HG03039 (cell line): Measurements from ENCODE around the gene CACNG1.

Experiments used
- ATAC-seq: cut with Tn5 transposase; IDR thresholded peaks from one replicate; pipeline ENCODE4 v1.9.1; 2021; ENCODE audit warnings: mild to moderate bottlenecking, moderate library complexity; ENCODE audit not compliant: unreplicated experiment

Gene CACNG1

DNA sequence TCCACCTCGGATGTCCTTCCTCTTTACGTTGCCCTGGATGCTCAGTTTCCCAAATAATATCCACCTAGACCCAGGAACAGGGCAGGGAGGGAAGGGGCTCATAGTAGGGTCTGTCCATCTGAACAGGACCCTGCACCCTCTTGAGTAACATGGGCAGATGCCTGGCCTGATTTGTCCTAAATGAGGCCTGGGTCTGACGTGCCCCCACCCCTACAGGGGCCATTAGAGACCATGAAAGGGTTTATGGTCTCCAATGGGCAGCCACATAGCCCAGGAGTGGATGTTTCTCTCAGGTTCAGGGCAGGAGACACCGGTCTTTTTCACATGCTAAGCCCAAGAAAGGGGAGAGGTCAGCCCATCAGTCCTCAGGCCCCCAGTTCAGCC lies 6.8 kb downstream of the CACNG1 start:
- ATAC-seq, result no peak

DNA sequence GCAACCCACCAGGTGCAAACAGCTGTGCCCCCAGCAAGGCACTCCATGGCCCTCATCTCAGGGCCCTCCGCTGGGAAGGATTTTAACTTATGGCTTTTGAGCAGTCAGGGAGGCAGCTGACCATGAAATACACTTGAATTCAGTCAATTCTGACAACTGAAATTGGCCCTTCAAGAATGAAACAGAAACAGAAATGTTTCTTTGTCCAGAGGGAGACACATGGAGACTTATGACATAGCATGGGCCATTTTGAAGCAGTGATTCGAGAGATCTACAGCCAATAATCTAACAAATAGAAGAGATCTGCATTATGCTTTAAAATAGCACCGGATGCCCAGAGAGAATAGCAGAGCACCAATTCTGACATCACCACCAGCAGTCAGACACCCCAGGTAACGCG lies 7.5 kb downstream of the CACNG1 start:
- ATAC-seq, result no peak

- ATAC-seq, result no peak
Measured at GRCh38 chr17:67052720-67053437, 8.5 kb downstream of the CACNG1 start.

GRCh38 chr17:67053438-67054000 lies 9.2 kb downstream of the CACNG1 start:
- no peak for ATAC-seq

- ATAC-seq, result no peak
Measured at GRCh38 chr17:67054011-67054591, 9.7 kb downstream of the CACNG1 start.

GRCh38 chr17:67054608-67055007 lies 10.3 kb downstream of the CACNG1 start:
- no peak for ATAC-seq

GRCh38 chr17:67055041-67055443 lies 10.7 kb downstream of the CACNG1 start:
- ATAC-seq, result no peak

GRCh38 chr17:67055811-67056745 lies 11.7 kb downstream of the CACNG1 start:
- no peak for ATAC-seq

DNA sequence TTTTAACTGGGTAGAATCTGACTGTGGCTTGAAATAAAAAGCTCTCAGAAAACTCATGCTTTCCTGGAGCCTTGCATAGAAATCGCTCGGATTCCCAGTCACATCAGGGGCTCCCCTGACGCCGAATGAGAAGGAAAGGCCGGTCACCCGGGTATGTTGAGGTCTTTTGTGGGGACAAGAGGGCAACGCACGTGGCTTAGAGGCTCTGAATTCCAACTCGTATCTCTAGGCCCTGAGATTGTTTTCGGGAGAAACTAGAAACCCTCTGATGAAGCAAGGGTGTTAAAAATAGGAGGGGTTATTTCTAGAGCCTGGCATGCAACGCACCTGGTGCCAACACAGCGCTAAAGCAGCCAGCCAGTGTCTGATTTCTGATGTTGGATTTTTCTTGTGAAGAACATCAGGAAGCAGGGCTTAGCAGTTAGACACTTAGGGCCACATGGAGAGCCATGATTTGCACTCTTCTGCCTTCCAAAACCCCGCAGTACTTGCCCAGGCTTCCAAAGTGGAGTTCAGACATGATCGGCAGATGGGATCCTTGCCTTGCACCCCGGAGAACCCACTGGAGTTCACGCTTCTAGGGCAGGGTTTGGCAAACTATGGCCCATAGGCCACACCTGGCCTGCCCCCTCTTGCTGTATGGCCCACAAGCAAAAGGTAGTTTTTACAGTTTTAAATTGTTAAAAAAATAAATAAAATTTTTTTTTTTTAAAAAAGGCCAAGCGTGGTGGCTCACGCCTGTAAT lies 12.6 kb downstream of the CACNG1 start:
- no peak for ATAC-seq

DNA sequence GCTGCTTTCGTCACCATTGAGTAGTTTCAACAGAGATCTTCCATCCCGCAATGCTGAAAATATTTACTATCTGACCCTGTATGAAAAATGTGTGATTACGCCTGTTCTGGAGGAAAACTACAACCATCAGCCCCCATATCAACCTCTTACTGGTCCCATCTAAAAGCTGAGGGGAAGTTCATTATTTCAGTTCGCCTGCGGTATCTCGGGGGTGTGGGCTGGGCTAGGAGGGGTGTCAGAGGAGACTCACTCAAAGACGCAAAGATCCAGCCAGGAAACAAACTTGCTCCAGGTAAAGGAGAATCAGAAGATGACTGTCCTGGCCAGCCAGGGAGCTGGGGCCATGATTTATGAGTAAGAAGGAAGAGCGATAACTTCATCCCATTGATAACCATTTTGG lies 13.7 kb downstream of the CACNG1 start:
- ATAC-seq, result no peak

DNA sequence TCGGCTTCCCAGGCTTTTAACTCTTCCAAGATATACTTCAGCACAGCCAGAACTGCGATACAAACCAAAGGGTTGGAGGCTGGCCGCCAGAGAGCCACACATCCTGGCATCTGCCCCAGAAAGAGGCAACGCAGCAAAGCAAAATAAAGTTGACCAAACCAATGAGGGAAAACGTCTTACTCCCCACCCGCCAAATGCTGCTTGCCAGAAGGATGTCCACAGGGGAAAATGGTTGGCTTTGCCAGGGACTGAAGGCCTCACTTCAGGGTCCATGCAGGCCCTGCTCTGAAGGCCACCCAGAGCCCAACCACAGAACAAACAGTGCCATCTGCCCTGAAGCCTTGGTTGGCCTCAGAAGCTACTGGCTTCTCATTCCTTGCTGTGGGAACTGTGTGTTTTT lies 15.0 kb downstream of the CACNG1 start:
- ATAC-seq, result no peak

- ATAC-seq, result no peak
Measured at GRCh38 chr17:67063141-67063540, 18.8 kb downstream of the CACNG1 start.

DNA sequence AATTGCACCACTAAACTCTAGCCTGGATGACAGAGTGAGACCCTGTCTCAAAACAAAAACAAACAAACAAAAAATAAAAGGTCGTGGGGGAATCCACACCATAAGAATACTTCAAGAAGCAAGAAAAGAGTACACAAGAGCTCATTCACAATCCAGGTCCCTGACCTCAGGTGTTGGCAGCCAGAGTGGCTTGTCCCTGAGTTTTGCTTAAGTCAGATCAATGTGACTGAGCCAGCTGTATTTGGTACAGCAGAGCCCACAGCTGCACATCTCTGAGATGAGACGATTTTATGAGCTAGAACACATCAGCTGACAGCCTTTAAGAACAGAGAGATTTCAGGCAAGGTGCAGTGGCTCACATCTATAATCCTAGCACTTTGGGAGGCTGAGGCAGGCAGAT lies 22.4 kb downstream of the CACNG1 start:
- no peak for ATAC-seq

DNA sequence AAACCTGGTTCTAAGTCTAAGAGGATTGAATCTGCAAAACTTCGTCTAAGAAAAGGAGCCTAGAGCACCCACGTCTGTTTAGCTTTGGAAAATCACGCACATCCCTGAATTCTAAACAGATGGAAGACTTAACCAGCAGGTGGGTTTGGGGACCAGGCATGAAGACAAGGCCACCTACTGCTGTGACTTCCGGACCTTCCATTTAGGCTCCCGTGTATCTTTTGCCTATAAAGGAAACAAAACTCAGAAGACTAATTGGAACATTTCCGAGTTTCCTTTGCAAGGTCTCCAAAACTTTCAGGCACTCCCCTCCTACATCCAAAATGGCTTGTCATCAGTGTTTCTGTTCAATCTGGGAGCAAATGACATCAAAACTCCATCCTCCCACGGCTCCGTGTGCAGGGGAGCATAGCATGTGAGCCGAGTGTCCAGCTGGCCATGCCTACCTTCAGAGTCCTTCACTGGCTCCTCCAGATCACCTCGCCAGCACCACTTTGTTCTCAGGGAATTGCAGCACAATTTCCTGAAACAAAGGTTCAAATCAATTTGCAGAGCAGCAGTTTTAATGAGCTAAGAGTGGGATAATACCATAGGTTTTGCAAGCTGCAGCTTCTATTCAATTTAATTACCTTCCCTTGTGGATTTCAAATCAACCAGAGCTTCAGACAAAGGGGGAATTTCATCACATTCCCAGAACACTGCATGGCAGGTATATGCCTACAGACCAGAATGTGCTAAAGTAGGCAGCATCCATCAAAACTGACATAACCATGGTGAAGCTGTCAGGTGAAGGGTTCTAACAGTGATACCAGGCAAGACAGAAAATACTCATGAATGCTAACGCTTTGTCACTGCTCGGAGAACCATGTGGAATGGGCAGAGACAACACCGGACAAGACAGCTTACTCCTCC lies 23.5 kb downstream of the CACNG1 start:
- ATAC-seq, result no peak

DNA sequence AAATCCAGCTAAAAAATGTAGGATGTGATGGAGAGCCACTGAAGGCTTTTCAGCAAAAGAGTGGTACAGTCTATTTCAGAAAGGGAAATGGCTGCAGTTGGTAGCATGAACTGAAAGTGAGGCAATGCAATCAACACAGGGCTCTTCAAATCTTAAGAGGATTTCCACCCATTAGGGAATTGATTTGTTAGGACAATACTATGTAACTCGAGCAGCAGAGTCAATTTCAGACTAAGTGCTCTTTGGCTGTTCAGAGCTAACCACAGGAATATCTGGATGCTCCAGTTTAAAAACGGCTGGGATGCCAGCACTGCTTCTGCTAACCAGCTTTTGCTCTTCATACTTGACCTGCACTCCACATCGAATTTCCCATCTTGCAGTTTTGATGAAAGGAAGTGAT lies 24.6 kb downstream of the CACNG1 start:
- no peak for ATAC-seq

- ATAC-seq, result no peak
Measured at GRCh38 chr17:67069603-67070136, 25.3 kb downstream of the CACNG1 start.

- ATAC-seq, result no peak
Measured at GRCh38 chr17:67071595-67071994, 27.2 kb downstream of the CACNG1 start.

DNA sequence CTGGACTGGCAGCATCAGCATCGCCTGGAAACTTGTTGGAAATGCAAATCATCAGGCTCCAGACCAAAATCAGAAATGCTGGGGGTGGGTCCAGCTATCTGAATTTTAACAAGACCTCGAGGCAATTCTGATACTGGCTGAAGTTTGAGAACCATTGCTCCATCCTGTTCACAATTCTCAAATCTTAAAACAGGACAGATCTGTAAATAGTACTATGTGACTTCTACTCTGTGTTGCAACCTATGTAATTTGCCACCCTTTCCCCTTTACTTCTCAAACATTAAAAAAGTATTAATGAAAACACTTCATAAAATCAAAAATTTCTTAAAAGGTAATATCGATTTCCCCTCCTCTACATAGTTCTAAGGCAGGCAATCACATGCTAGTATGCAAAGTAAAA lies 28.5 kb downstream of the CACNG1 start:
- no peak for ATAC-seq

DNA sequence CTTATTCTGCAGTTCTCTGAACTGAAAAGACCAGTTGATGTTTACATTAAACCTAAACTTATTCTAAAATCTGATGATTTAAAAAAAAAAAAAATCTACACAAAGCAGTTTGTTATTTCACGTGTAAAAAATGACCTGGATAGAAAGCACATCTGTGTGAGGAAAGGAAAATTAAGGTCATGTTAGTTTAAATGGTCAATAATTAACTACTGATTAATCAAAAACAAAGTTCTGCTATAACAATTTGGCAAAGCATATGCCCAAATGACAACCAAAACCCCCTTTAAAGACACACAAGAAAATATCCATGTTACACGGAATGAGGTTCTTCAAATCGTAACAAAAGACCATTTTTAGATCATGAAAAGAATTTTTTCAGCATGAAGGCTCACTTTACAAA lies 30.4 kb downstream of the CACNG1 start:
- no peak for ATAC-seq

- ATAC-seq, result no peak
Measured at GRCh38 chr17:67076290-67076689, 31.9 kb downstream of the CACNG1 start.
